EH (cell line): Measurements from ENCODE around the gene DISP3.
"Not testable (repeated sequence)": the region's sequence is repeated elsewhere in the genome, so short reads cannot be mapped to it uniquely, and the experiment has no call there.

Source experiments
- DNase-seq: peaks from one replicate; pipeline ENCODE4 v3.0.0-alpha.2; 2015; ENCODE audit warnings: low read depth

The DISP3 gene

DNA sequence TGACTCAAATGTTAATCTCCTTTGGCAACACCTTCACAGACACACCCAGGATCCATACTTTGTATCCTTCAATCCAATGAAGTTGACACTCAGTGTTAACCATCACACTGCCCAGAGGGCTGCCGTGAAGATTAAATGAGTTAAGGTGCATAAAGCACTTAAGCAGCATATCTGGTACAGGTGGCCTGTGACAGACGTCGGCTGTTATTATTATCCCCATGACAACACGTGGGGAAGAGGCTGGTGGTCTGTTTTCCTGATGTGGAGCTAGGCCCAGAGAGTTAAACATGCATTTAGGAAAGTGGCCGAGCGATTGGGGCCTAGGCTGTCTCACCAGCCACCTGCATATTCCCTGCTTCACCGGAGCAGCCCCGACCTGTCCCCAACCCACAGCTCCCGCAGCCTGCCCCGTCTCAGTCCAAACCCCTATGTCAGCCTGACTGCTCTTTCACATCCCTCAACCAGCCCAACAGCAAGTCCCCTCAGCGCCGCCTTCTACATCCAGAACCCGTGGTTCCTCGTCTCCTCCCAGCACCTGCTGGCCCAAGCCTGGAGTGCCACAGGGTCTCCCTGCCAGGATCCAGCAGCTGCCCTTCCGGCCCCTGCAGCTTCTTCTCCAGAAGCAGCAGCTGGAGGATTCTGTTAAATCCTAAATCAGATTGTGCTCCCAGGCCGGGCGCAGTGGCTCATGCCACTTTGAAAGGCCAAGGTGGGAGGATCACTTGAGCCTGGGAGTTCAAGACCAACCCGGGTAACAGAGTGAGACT, 97.3 kb downstream of the DISP3 start:
- no peak for DNase-seq

DNA sequence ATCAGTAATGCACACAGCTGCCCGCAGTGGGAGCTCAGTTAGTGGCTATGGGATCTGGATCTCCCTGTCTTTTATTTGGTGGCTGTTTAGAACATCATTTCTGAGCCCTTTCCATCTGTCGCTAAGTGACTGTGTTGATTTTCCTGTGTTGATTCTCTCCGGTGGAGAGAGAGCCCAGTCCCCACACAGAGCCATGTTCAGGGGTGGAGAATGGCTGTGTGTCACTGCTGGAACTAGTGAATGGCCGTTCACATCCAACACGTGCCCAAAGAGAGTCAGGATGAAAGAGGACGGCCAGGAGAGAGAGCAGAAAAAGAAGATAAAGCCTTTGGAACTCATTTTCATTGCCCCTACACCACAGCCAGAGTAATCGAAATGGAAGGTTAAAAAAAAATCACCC, 99.0 kb downstream of the DISP3 start:
- no peak for DNase-seq

DNA sequence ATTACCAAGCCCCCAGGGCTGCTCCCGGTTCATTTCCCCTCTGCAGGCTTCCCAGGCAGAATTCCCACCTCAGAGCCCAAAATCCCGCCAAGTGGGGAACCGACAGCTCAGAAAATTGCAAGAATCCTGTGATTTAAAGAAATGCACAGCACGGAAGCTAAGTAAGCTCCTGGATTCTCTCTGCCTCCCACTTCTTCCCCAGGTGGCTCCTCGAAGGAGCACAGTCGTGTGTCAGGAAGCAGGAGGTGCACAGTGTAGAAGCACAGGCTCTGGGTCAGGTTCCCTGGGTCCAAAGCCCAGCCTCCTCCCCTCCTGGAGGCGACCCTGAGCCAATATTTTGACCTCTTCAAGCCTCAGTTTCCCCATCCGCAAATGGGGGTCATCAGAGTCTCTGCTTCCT, 100.6 kb downstream of the DISP3 start:
- DNase-seq = no peak

DNA sequence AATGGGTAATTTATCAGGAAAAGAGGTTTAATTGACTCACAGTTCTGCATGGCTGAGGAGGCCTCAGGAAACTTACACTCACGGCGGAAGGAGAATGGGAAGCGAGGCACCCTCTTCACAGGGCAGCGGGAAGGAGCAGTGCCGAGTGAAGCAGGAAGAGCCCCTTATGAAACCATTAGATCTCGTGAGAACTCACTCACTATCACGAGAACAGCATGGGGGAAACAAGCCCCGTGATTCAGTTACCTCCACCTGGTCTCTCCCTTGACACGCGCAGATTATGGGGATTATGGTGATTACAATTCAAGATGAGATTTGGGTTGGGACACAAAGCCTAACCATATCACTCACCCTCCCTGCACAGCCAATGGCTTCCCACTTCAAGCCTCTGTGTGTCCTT, 101.1 kb downstream of the DISP3 start:
- not testable (repeated sequence) for DNase-seq

DNA sequence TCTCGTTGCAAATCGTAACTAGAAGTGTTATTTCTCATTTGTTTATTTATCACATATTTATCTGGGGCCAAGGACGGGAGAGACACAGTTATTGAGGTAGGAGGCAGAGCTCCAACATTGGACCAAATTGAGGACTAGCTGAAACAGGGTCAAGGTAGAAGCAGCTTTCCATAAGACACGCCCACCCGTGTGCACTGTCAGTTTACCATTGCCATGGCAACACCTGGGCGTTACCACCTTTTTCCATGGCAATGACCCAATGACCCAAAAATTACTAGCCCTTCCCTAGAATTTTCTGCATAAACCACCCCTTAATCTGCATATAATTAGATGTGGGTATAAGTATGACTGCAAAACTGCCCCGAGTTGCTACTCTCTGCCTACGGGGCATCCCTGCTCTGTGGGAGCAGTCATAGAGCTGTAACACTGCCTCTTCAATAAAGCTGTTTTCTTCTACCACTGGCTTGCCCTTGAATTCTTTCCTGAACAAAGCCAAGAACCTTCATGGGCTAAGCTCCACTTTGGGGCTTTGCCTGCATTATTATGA, 102.6 kb downstream of the DISP3 start:
- no peak for DNase-seq

DNA sequence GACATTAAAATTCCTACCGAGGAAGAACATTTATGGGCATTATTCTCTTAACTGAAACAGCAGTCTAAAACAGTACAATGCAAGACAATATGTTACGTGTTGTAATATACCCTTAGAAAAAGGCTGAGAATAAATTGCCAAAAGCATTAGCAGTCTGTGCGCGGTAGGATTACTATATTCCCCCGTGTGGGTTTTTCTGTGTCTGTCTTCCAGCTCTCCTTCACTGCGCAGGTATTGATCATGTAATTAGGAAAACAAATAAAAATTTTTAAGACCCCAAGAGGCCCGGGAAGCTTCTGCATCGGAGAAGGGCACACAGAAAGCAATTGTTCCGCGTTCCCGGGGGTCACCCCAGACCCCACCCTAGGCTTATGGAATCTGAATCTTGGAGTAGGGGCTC, 106.4 kb downstream of the DISP3 start:
- no peak for DNase-seq
